Activated CD8-positive, alpha-beta memory T cell treated with anti-CD3 and anti-CD28 coated beads for 1 hour (primary cell): Measurements from ENCODE around the gene ANKRD13B.

Experiments
- DNase-seq, 2 donors: peaks; one replicate each; pipeline ENCODE4 v3.0.0-alpha.2; 2020; ENCODE audit warnings: low read depth in 1 of 2; ENCODE audit errors: extremely low read depth in 1 of 2

Gene ANKRD13B

DNA sequence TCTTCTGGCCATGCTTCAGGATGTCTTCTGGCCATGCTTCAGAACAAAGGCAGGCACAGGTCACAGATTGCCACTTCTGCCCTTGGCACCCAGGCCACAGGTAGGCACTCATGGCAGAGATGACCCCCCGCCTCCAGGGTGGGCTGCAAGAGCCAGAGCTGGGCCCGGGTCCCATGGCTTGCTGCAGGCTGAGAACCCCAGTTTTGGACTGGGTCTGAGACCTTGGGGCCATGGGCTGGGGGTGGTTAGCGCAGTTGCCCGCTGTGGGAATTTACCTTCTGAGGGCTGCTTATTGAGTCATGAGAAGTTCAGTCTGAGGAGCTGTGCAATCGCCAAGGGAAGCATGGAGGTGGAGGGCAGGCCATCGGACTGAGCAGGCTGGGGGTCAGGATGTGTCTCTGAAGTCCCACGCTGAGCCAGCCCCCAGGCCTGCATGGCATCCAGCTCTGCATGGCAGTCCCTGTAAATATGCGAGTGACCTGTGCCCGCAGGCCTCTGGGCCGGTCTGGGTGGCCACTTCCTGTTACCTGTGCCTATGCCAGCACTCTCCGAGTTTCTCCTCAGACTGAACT lies 1.7 kb downstream of the ANKRD13B start:
- DNase-seq = no peak

DNA sequence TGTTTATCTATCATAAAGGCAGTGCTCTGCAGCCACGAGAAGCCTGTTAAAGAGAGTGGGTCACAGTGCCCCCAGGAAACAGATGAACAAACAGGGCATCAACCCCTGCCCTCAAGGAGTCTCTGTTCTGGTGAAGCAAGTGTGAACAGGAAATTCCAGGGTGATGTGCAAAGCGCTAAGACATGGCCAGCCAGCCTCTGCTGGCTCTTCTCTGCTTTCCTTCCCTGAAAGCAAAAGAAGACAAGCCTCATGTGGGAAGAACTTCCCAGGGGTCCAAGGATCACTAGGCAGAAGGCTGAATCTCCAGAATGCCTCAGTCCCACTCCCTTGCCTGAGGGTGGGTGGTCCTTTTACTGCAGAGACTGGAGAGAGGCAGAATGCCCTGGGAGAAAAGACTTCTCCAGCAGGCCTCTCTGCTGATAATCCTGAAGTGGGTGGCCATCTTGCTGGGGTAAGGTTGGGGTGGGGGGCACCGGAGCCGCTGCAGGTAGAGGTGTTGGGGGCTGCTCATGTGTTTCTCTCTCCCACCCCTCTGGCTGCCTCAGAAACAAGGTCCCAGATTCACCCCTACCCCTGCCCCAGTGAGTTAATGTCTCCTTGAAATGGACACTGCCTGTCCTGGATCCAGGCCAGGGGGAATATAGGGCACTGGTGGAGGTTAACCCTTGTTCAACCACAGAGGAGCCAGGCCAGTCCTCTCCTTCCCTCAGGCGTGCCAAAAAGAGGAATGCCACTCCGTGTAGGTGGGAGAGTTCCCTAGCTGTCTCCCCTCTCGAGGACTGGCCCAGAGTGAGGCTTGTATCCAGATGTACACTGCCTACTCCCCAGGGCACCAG lies 2.4 kb downstream of the ANKRD13B start:
- no peak for DNase-seq

DNA sequence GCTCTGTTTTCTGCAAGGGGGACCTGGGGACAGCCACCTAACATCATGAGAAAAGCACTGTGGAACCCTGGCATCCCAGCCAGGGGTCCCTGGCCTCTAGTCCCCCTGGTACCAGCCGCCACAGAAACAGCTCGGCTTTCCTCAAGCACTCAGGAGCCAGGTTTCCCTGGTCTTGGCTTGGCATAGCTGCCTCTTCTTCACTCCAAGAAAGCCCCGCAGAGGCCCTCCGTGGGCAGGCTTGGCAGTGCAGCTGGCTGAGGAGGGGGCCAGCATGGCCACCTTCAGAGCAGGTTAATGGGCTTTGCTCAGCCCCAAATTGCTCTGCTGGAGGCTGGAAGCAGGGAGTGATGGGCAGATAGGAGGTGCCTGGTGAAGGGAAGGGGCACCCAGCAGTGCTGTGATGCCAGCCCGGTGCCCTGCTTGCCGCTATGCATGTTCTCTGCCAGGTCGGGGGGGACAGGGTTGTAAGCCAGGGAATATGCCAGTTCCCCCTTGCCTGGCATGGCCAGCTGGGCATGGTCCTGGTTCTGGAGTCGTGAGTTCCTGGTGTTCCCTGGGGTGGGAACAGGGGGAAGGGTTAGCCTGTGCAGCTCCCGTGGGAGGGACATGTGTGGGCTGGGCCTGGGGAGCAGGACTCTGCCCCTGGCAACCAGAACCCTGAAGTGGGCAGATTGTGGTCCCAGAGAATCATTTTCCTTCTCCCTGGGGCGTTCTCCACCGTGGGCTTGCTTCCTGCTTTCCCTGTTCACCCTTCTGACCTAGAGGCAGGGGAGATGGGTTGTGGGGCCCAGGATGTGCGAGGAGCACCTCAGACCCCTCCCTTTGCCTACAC lies 3.2 kb downstream of the ANKRD13B start:
- DNase-seq = no peak

DNA sequence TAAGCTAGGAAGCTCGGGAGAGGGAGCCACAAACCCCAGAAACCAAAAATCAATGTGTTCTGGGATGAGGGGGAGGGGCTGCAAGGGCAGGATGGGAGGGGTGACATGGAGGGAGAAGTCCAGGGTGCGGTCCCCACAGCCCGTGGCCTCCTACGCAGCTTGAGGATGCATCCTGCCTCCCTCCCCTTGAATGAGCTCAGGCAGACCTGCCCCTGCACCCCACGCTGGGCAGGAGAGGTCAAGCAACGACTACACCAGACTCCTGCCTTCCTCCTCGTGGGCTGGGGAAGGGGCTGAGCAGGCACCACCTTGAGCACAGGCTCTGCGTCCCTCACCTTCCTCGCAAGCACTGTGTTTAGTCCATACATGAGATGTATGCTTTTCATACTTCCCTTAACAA lies 3.9 kb downstream of the ANKRD13B start:
- no peak for DNase-seq

DNA sequence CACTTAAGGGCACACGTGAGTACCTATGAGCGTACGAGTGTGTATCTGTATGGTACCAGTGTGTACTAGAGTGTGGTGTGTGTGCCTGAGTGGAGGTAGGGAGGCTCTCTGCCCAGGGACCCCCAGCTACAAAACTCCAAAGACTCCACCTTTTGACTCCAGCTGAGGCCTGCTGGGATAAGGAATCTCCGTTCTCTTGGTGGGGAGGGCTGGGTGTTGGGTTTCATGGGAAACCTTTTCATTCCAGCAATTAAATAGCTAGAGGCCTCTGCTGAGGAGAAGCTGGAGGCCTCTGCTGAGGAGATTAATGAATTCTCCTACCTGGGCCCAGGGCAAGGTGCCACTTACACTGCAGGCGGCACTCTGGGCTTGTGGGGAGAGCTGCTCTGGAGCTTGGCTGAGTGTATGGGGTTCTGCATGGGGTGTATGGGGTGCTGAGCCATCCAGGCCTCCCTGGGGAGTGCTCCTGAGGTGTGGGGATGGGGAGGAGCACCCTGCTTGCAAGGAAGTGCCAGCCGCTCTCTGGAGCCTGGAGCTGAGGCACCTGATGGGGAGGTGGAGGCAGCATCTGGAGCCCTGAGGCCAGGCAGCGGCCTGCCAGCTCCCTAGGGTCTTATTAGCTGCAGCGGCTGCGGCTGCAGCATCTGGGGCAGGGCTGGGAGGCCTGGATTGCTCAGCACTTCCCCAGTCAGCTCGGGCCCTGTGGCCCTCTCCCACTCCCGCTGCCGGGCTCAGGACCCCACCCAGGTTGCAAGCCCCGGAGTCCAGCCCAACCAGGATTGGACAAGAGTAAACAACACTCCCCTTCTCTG lies 4.6 kb downstream of the ANKRD13B start:
- DNase-seq = no peak

DNA sequence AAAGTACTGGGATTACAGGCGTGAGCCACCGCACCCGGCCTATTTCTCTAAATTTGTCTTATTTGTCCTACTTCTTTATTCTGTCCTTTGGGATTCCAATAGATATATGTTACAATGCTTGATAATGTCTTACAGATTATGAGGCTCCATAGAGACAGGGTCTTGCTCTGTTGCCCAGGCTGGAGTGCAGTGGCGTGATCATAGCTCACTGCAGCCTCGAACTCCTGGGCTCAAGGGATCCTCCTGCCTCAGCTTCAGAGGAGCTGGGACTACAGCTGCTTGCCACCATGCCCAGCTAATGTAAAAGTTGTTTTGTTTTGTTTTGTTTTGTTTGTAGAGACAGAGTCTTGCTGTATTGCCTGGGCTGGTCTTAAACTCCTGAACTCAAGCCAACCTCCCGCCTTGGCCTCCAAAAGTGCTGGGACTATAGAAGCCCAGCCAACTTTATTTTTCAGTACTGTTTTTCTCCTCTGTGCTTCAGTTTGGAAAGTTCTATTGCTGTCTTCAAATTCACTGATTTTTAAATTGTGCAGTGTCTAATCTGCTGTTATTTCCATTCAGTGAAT lies 10.3 kb downstream of the ANKRD13B start:
- no peak for DNase-seq

DNA sequence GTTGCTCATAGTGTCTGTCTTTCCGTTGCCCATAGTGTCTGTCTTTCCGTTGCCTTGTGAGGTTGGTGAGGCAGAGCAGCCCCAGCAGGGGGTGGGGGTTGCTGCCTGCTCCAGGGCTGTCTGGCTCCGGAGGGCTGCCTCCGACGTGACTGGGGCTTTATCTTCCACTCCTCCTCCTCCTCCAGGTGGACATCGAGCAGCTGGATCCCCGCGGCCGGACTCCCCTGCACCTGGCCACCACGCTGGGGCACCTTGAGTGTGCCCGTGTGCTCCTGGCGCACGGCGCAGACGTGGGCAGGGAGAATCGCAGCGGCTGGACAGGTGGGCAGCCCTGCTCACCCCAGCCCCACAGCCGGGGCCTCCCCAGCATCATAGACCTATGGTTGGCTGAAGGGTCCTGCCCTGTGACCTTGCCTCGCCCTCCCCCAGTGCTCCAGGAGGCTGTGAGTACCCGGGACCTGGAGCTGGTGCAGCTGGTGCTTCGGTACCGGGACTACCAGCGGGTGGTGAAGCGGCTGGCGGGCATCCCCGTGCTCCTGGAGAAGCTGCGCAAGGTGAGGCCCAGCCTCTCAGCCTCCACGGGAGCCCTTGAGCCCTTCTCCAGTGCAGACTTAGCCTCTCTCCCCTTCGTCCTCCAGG lies 14.7 kb downstream of the ANKRD13B start:
- DNase-seq = no peak

DNA sequence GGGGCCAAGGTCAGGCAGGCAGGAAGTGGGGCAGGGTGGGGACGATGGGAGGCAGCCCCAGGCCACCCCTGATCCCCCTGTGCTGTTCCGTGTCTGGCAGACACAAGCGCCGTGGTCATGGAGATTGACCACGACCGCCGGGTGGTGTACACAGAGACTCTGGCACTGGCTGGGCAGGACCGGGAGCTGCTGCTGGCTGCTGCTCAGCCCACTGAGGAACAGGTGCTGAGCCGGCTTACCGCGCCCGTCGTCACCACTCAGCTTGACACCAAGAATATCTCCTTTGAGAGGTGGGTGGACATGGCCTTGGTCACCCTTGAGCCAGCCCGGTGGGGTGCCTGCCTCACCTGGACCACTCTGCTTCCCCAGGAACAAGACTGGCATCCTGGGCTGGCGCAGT lies 16.1 kb downstream of the ANKRD13B start:
- DNase-seq = no peak

DNA sequence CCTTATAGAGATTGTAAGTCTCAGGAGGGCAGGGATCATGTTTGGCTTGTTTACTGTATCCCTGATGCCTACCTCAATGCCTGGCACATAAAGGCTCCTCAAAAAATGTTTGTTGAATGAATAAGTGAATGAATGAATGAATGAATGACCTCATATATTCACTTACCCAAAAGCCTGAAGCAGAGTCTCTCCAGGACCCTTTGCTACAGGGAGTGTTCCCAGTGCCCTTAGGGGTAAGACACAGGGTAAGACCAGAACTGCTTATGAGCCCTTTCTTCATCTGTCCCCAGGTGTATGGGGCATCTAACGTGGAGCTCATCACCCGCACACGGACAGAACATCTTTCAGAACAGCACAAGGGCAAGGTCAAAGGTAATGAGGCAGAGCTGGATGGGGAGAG lies 17.5 kb downstream of the ANKRD13B start:
- no peak for DNase-seq

DNA sequence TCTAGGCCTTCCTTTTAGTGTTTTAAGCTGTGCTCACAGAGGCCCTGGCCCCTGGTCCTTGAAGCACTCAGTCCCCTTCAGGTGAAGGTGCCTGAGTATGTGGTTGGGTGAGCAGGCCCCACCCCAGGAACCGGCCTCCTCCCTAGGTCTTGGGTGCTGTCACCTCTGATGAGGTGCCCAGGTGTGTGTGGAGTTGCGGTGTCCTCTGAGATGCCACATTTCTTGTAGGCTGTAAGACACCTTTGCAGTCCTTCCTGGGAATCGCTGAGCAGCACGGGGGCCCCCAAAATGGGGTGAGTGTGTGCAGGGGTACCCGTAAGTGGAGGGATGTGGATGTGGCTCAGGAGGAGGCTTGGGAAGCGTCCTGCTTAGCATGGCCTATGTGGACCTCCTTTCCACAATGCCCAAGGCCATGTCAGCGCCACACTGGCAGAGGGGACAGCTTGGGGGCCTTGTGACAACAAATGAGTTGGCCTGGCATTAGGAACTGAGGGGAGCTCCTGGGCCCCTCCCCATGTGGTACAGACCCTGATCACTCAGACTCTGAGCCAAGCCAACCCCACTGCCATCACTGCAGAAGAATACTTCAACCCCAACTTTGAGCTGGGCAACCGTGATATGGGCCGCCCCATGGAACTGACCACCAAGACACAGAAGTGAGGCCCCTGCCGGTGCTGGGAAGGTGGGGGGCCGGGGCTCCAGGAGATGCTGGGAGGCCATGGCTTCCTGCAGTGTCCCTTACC lies 18.6 kb downstream of the ANKRD13B start:
- DNase-seq = no peak

DNA sequence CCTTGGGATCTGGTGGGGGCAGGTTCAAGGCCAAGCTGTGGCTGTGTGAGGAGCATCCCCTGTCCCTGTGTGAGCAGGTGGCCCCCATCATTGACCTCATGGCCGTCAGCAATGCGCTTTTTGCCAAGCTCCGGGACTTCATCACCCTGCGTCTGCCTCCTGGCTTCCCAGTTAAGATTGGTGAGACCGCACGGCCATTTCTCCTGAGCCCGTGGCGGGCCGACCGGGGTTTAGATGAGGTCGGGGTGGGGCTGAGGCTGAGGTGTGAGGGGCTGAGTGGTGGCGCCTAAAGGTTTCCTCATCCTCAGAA lies 19.1 kb downstream of the ANKRD13B start:
- no peak for DNase-seq

DNA sequence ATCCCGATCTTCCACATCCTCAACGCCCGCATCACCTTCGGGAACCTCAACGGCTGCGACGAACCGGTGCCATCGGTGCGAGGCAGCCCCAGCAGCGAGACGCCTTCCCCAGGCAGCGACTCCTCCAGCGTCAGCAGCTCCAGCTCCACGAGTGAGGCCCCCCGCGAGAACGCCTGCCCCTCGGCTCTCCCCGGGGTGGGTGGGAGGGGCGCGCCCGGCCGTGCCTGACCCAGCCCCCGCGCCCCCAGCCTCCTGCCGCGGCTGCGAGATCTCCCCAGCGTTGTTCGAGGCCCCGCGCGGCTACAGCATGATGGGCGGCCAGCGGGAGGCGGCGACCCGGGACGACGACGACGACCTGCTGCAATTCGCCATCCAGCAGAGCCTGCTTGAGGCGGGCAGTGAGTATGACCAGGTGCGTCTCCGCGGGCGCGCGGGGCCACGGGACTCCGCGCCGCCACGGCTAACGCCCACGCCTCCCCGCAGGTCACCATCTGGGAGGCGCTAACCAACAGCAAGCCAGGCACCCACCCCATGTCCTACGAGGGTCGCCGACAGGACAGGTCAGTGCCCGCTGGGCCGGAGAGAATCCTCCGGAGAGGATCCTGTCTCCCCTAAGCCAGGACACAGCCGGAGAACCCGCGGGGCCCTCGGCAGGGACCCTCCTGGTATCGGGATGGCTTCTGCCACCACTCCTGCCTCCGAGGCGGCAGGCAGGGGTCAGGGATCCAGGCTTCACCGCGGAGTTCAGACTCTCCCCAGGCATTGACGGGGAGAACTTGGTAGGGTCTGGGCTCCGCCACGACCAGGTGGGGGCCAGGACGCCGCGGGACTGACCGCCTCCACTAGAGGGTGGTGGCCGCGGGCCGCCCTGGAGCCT lies 19.7 kb downstream of the ANKRD13B start:
- no peak for DNase-seq

DNA sequence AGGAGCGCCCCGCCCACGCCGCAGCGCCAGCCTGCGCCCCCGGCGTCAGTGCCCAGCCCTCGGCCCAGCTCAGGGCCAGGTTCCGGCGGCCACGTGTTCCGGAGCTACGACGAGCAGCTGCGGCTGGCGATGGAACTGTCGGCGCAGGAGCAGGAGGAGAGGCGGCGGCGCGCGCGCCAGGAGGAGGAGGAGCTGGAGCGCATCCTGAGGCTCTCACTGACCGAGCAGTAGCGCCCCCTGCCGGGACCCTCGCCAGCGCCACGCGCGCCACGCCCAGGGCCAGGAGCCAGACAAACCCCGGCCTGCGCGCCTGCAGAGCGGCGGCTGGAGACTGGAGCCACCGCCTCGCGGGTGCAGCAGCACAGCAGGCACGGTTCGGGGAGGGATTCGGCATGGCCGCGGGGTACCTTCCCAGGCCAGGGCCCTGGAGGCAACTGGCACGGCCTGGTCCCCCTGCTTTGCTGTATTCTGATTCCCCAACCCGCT lies 20.5 kb downstream of the ANKRD13B start:
- DNase-seq = peak; percentile 79 to 92

DNA sequence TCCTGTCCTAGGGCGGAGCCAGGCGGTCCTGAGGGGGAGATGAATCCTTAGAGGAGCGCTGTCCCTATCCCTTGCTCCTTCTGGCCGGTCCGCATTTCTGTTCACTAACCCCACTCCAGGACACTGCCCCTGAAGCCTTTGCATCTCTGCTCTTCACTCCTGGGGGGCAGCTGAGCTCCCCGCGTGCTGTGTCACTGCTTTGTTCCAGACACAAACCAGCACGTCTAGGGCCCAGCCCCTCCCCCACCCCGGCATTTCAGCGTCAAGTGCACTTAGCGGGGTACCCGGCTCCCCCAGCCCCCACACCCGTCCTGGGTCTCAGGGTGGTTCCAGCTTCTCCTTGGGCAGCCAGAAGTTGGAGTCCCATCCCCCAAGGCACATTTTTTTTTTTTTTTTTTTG lies 20.9 kb downstream of the ANKRD13B start:
- DNase-seq = no peak

DNA sequence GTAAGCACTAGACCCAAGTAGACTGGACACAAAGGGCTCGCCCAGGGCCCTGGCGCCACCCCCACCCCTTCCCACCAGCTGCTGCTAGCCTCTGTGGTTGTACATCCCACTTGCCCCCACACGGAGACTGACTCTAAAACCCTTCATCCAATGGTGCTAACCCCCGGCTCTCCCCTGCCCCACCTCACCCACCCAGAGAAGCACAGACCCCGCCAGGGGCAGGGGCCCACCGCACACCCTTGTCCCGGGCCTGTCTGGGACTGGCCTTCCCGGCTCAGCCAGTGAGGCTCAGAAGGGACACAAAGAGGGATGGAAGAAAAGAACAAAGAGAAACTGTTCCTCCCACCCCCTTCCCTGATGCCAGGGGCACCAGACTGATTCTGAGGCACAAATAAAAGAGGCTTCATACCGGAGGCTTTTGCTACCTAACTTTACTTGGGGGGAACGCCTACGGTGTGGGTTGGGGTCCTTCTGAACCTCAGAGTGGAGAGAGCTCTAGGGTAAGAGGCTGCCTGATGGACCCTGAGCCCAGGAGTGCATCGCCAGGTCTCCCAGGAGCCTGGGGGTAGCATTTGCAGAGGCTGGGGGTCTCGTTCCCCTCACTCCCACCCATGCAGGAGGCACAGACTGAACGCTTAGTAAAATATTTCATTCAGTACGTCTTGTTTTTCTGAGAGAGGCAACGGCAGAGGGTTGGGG lies 21.6 kb downstream of the ANKRD13B start:
- DNase-seq = no peak

DNA sequence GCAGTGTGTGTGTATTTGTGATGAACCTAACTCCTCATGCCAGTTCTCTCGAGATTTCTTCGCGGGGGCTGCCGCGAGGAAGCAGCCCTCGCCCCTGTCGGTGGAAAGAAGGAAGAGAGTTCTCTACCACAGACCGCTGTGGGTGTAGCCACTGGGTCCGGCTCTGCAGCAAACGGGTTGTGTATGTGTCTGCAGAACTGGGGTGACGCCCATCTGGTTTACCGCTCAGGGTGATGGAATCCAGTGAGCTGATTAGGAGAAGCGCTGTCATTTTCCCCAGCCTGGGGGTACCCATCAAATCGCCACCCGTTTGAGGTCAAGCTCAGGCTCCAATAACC lies 22.1 kb downstream of the ANKRD13B start:
- DNase-seq = peak; percentile 49 to 52

DNA sequence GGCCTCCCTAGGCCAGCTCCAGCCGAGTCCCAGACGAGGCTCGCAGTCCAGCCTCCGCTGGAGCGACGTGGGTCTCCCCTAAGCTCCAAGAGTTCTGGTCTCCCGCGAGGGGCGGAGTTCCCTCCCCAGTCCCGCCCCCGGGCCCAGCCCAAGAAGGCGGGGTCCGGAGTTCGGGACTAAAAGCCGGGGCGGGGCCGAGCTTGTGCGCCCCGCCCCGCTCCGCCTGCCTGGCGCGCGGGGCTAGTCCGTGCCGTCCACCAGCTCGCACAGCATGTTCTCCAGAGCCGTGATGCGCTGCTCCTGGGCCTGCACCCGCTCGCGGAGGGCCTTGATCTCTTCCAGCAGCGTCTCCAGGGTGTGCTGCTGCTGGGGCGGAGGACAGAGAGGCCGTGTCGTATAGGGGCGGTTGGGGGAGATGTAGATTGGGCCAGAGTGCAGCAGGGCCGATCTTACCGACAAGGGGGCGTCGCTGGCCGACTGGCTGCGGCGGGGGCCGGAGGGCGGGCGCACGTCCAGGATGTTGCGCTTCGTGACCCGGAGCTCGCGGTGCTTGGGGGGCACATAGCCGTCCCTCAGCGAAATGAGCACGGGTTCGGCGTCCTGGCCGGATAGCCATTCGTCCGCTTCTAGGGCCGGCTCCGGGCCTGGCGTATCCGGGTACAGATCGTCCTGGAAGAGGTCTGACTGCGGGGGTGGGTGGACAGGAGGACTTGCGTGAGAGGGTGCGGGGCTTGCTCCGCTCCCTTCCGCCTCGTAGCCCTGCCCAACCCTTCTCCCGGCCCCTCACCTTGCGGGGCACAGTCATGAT lies 22.8 kb downstream of the ANKRD13B start:
- DNase-seq = peak in 1 of 2 donors; percentile 73
